Activated B cell treated with CpG ODN at 0.5 μM for 24 hours (primary cell): Measurements from ENCODE around the gene CYP1A2. TPM values are rescaled to one million over a fixed set of nuclear protein-coding genes. Genes with fewer than 3 reads are reported as not detected.

ENCODE experiments used
- ATAC-seq: fragments of 200-7000 bp; cut with Tn5 transposase; one replicate; pipeline ENCODE4 v1.10.0; 2021; ENCODE audit warnings: low read depth, mild to moderate bottlenecking, moderate library complexity
- CTCF ChIA-PET: fragments of 350-600 bp; sonication (Branson Sonifier 250); formaldehyde crosslinking; loops from one replicate; lab custom pipeline; 2021; ENCODE audit warnings: antibody characterized with exemption; lab: Charles Lee
- POLR2A ChIA-PET: fragments of 350-600 bp; sonication (Branson Sonifier 250); formaldehyde crosslinking; loops from one replicate; lab custom pipeline; 2021; ENCODE audit warnings: antibody characterized with exemption; lab: Charles Lee
- DNase-seq: peaks from one replicate; pipeline ENCODE4 v3.0.0; 2022
- H3K27ac Mint-ChIP-seq: one replicate; pipeline ENCODE4 v1.8.0; 2020; ENCODE audit warnings: mixed read lengths
- H3K27me3 Mint-ChIP-seq: one replicate; pipeline ENCODE4 v1.8.0; 2021; ENCODE audit warnings: mixed read lengths
- H3K36me3 Mint-ChIP-seq: one replicate; pipeline ENCODE4 v1.8.0; 2021; ENCODE audit warnings: low read depth, mixed read lengths
- H3K4me1 Mint-ChIP-seq: one replicate; pipeline ENCODE4 v1.8.0; 2021; ENCODE audit warnings: mixed read lengths
- H3K4me3 Mint-ChIP-seq: one replicate; pipeline ENCODE4 v1.8.0; 2020; ENCODE audit warnings: mild to moderate bottlenecking, mixed read lengths
- H3K9me3 Mint-ChIP-seq: one replicate; pipeline ENCODE4 v1.8.0; 2020; ENCODE audit warnings: mixed read lengths
- intact Hi-C: fragments of 100-400 bp; cut with micrococcal nuclease; formaldehyde crosslinking; loops from one replicate; pipeline ENCODE4 v1.15.1; 2024
- total RNA-seq: library from RNA; stranded (reverse); gene quantifications from 2 replicates; pipeline ENCODE4 v1.2.3, GENCODE V29; 2022
- TF ChIP-seq, protein P1 (sequence below): fragments of 200-600 bp; IDR thresholded peaks from one replicate; pipeline ENCODE4 v1.8.0; 2022; ENCODE audit warnings: antibody characterized with exemption, mild to moderate bottlenecking

CYP1A2 gene
- total RNA-seq, 1 donor from 2014 or later, result 0.16 TPM

- no peak for DNase-seq
- no peaks in the 10 kb centered on the region for H3K36me3 Mint-ChIP-seq
Observed at GRCh38 chr15:74752011-74752410, 3.4 kb downstream of the CYP1A2 start.

GRCh38 chr15:74752531-74752930, 3.9 kb downstream of the CYP1A2 start:
- ChIA-PET POLR2A (no interaction called here), CTCF (interaction anchor here (1.5 kb wide), 1 partner anchor 19 kb away, joined by 3 read pairs; no protein-coding TSS in a partner anchor)
- Mint-ChIP-seq H3K4me3 (no peak overlapping the region), H3K9me3 (no peaks in the 10 kb centered on the region), H3K27me3 (peaks cover 6% of the 10 kb centered on the region), H3K36me3 (no peaks in the 10 kb centered on the region), H3K4me1 (no peaks in the 10 kb centered on the region), H3K27ac (no peak overlapping the region)
- TF ChIP-seq, protein P1, sequence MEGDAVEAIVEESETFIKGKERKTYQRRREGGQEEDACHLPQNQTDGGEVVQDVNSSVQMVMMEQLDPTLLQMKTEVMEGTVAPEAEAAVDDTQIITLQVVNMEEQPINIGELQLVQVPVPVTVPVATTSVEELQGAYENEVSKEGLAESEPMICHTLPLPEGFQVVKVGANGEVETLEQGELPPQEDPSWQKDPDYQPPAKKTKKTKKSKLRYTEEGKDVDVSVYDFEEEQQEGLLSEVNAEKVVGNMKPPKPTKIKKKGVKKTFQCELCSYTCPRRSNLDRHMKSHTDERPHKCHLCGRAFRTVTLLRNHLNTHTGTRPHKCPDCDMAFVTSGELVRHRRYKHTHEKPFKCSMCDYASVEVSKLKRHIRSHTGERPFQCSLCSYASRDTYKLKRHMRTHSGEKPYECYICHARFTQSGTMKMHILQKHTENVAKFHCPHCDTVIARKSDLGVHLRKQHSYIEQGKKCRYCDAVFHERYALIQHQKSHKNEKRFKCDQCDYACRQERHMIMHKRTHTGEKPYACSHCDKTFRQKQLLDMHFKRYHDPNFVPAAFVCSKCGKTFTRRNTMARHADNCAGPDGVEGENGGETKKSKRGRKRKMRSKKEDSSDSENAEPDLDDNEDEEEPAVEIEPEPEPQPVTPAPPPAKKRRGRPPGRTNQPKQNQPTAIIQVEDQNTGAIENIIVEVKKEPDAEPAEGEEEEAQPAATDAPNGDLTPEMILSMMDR, result no peak
- DNase-seq, result no peak
- intact Hi-C loops, result no loop called here
- no peak for ATAC-seq

More at GRCh38 chr15:74752011-74752410, 3.4 kb downstream of the CYP1A2 start:
- Mint-ChIP-seq H3K4me1 (no peaks in the 10 kb centered on the region), H3K27ac (no peak overlapping the region), H3K9me3 (no peaks in the 10 kb centered on the region), H3K27me3 (peaks cover 6% of the 10 kb centered on the region), H3K4me3 (no peak overlapping the region)
- POLR2A ChIA-PET, result no interaction called here
- intact Hi-C loops, result no loop called here
- TF ChIP-seq, protein P1, result no peak
- CTCF ChIA-PET, result interaction anchor here (1.5 kb wide), 1 partner anchor 20 kb away, joined by 3 read pairs; no protein-coding TSS in a partner anchor
- ATAC-seq, result no peak

DNA sequence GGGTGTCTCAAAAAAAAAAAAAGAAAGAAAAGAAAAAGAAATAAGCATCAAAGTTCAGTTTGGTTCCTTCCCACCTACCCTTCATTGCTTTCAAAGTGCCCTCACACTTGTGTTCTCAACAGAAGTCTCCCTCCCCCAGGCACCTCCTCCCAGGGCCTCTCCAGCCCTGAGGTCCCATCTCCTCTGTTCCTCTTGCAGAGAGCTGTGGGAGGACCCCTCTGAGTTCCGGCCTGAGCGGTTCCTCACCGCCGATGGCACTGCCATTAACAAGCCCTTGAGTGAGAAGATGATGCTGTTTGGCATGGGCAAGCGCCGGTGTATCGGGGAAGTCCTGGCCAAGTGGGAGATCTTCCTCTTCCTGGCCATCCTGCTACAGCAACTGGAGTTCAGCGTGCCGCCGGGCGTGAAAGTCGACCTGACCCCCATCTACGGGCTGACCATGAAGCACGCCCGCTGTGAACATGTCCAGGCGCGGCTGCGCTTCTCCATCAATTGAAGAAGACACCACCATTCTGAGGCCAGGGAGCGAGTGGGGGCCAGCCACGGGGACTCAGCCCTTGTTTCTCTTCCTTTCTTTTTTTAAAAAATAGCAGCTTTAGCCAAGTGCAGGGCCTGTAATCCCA, 6.1 kb downstream of the CYP1A2 start:
- H3K9me3 Mint-ChIP-seq, result no peaks in the 10 kb centered on the region
- ChIA-PET CTCF (interaction anchor here (0.6 kb wide), 1 partner anchor 196 kb away, joined by 3 read pairs; no protein-coding TSS in a partner anchor), POLR2A (no interaction called here)

DNA sequence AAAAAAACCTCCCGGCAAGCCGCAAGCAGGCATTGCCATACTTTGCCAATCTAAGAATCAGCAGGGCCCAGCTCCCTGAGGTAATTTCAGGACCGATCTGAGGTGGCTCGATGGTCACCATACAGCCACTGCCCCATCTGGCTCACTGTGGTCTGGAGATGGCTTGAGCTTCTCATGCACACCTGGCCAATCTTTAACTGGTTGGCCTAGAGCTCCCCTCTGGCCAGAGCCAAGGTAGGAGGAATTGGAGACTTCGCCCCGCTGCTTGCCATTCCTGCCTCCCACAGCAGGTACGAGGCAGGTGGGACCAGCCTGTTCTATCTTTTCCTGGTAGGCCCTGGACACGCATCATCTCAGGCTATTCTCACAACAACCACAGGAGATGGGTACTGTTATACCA, 10.1 kb downstream of the CYP1A2 start:
- no peak for ATAC-seq
- TF ChIP-seq, protein P1, result no peak
- ChIA-PET POLR2A (interaction anchor here (0.6 kb wide), 1 partner anchor 122 kb away, joined by 6 read pairs; no protein-coding TSS in a partner anchor), CTCF (interaction anchor here (1.4 to 1.8 kb wide), 2 partner anchors 10 to 12 kb away, joined by 3 to 12 read pairs; no protein-coding TSS in a partner anchor)
- peaks cover 4% of the 10 kb centered on the region for H3K4me1 Mint-ChIP-seq
- H3K27ac Mint-ChIP-seq, result no peak overlapping the region
- no peak overlapping the region for H3K4me3 Mint-ChIP-seq
- H3K9me3 Mint-ChIP-seq, result no peaks in the 10 kb centered on the region
- H3K27me3 Mint-ChIP-seq, result peaks cover 16% of the 10 kb centered on the region
- no peaks in the 10 kb centered on the region for H3K36me3 Mint-ChIP-seq
- intact Hi-C loops, result no loop called here
- no peak for DNase-seq

More for the DNA sequence above, 6.1 kb downstream of the CYP1A2 start:
- Mint-ChIP-seq H3K36me3 (no peaks in the 10 kb centered on the region), H3K27me3 (peaks cover 11% of the 10 kb centered on the region), H3K4me1 (no peaks in the 10 kb centered on the region), H3K27ac (no peak overlapping the region), H3K4me3 (no peak overlapping the region)
- intact Hi-C loops, result no loop called here
- DNase-seq (no peak), ATAC-seq (no peak)
- TF ChIP-seq, protein P1, result no peak

- no peaks in the 10 kb centered on the region for H3K36me3 Mint-ChIP-seq
- no peak overlapping the region for H3K4me3 Mint-ChIP-seq
- H3K9me3 Mint-ChIP-seq, result no peaks in the 10 kb centered on the region
- peak overlapping the region; percentile 30 for H3K27ac Mint-ChIP-seq
- DNase-seq, result no peak
- intact Hi-C loops, result loop anchor here (10.0 kb wide), 1 partner anchor 68 kb away; the partner anchor contains the start of gene EDC3
- H3K4me1 Mint-ChIP-seq, result peaks cover 4% of the 10 kb centered on the region
- ChIA-PET POLR2A (no interaction called here), CTCF (interaction anchor here (0.7 to 1.0 kb wide), 2 partner anchors 128 to 184 kb away, joined by 3 read pairs; no protein-coding TSS in a partner anchor)
- TF ChIP-seq, protein P1, result no peak
- H3K27me3 Mint-ChIP-seq, result peaks cover 14% of the 10 kb centered on the region
- no peak for ATAC-seq
Observed at GRCh38 chr15:74762791-74763150, 14.1 kb downstream of the CYP1A2 start.
